NCI-H226 (cell line): ENCODE results near the gene SREBF2.

Source experiments
- DNase-seq: peaks from one replicate; pipeline ENCODE4 v3.0.0-alpha.2; 2015

SREBF2 gene

GRCh38 chr22:41880653-41881052 is 47.7 kb downstream of the SREBF2 start:
- no peak for DNase-seq

DNA sequence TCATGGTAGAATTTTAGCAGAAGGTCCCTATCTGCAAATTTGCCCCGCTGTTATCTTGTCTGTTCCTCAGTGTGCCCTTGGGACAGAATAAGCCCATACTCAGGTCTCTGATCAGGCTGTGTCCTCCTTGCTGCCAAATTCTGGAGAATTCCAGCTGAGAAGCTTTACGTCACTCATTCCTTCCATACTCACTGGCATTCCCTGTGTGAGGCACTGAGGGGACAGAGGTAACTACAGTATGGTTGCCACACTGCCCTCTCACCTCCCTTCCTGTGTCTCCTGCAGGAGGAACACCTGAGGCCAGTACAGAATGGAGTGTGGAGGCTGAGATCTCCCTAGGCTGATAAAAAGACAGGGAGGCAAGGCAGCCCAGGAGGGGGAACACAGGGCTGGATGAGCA is 50.5 kb downstream of the SREBF2 start:
- DNase-seq = no peak

DNA sequence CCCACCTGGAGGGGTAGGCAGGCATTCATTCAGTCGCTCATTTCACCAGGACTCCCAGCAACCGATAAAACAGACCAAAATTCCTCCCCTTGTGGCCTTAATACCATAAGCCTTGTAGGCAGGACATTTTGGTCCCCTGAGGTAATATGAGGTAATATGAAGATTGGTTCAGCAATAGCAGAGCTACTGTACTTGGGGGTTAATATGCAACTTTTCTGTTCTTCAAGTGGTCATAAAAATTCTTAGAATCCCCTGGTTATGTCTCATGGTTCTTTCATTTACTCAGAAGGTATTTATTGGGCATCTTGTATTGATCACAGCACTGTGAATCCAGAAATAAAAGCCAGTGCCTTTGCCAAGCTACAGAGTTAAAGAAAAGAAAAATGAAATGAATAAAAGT is 52.2 kb downstream of the SREBF2 start:
- no peak for DNase-seq

DNA sequence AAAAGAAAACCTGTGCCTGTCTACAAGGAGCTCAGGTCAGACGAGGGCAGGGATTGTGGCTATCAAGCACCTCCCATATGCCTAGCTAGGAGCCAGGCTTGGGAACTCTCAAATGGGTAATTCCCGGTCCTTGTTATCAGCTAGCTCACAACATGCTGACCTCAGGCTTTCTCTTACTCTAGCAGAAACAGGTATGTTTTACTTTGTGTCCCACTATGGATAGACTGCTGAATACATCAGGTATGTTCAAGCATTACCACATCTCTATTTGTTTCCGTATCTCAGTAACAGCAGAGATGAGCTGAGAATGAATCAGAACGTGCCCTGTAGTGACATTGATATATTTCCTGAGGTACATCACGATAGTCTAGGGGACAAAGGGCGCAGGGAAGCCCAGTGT is 52.6 kb downstream of the SREBF2 start:
- DNase-seq = no peak

DNA sequence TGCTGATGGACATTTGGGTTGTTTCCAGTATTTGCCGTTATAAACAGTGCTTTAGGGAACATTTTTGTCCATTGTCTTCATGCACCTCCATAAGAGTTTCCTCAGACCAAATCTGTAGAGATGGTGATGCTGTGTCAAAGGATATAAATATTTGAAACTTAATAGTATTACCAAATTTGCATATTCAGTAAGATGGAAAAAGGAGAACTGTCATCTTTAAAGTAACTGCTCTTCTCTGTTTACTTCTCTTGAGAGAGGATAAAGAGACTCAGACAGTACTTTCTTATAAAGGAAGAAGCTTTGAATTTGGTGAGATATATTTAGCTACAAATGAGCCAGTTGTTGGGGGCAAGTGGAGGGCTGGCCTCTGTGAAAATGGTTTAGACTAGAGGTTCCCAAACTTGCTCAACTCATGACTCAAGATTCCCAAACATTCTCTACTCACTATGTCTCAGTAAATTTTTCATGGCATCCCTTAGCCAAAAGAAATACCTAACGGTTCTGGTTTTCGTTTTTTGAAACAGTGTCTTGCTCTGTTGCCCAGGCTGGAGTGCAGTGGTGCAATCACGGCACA is 55.8 kb downstream of the SREBF2 start:
- DNase-seq = no peak

DNA sequence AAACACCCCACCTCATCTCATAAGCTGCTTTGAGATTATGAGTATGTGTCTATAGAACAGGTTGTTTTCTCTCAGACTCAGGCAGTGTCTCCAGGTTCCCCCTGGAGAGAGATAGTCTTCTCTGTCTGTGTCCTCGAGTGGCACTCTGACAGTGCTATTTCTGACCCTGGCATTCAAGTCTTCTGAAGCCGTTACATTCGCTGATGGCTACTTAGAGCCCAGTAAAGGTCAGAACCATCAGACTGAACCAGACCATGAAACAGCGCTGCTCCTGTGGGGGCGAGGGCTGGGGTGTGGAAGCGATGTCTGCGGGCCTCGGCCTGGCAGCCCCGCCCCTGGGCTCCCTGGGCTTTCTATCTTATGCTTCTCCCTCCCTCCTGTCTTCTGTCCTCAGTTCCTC is 58.5 kb downstream of the SREBF2 start:
- DNase-seq = no peak

DNA sequence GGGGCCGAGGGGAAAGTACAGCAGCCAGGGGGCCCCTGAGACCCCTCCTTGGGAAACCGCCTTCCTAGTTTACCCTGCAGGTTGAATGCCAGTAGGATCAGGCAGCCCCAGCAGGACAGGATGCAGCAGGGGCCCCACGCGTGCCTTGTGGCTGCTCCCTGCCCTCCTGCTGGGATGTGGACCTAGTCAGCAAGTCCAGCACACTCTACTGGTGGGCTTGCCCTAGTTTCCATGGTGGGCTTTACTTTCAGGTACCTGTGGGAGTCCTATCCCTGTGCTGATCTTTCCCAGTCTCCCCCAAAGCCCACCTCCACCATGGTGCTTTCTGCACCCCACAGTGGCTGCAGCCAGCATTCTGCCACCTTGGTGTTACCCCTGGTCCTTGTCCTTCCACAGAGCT is 59.8 kb downstream of the SREBF2 start:
- no peak for DNase-seq

DNA sequence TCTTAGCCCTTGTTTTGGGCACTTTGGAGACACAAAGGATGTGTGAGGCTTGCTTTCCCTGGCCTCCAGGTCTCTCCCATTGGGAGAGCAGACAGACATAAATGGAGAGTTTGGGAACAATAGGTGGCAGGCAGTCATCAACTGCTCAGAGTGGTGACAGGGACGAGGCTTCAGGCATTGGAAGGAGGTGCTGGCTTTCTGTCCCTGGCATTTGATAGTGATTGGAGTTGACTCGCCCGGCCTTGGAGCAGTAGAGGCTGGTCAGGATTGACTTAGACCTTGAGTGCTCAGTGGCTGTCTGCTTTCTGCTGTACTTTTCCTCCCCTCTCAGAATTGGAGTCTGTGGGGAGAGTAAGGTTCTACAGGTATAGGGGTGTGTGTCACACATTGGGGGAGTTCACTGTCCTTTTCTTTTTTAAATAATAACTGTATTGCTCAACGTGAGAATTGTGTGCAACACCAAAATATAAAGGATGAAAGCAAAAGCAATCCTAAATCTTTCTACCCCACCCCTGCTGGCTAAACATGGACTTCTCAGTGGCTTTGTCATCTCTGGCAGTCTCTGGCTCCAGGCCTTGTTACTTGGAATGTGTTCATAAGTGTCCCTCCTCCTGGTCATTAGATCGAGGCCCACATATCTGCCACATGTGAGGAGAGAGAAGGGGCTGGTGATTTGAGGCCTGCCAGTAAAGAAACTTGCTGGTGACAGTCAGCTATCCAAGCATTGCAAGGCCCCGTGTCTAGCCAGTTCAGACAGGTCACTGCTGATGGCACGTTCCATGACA is 60.9 kb downstream of the SREBF2 start:
- DNase-seq = no peak

GRCh38 chr22:41898645-41899044 is 65.7 kb downstream of the SREBF2 start:
- no peak for DNase-seq

DNA sequence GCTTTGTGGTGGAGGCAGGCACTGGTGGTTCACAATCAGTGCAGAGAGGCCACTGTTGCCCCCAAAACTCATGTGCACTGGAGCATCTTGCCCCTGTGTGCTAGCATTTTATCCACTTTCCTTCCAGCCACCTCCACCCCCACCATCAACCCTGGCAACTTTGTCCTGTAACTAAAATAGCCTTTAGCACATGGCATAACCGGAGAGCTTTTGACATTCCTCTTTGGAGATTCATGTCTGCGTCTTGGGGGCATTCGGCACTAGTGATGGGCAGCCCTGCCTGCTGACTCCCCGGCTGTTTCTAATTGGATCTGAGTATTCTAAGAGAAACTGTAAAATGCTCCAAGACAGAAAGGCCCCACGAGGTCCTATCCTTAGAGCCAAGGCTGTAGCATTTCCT is 66.2 kb downstream of the SREBF2 start:
- no peak for DNase-seq

DNA sequence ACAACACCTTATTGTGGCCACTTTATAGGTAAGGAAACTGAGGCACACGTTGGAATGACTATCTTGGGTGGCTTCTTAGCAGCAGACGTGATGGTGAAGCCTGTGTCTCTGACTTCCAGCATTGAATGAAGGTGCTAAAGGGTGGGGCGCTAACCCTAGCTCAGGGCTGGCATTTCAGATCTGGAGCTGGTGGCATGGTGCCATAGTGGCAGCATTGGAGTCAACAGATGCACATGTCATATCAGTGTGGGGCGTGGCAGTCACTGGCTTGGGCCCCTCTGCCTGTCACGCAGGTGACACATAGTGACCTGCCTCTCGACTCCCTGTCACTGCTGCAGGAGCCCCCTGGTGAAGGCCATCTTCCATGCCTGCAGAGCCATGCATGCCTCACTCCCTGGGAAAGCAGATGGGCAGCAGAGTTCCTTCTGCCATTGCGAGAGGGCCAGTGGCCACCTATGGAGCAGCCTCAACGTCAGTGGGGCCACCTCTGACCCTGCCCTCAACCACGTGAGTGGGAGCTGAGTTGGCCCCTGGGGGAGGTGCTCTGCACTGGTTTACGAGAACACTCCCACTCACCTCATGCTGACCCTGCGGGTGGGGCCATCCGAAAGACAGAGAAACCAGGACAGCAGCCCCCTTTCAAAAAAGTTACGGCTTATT is 67.2 kb downstream of the SREBF2 start:
- no peak for DNase-seq

- no peak for DNase-seq
These were observed 67.9 kb downstream of the SREBF2 start for GRCh38 chr22:41900652-41901312.

DNA sequence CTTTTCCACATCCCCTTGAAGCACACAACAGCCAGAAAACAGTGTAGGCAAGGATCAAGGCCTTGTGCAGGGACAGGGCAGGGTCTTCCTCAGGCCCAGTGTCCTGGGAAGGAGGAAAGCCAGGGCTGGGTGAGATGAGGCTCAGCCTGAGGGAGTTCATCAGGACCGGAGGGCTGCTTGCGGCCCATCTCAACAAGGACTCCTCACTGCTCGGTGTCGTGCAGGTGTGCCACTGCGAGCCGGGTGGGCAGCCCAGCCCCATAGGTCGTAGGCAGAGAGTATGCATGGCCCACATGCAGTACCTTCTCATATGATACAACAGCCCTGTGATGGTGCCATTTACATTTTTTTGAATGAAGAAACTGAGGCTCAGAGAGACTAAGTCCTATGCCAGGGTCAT is 69.1 kb downstream of the SREBF2 start:
- no peak for DNase-seq

DNA sequence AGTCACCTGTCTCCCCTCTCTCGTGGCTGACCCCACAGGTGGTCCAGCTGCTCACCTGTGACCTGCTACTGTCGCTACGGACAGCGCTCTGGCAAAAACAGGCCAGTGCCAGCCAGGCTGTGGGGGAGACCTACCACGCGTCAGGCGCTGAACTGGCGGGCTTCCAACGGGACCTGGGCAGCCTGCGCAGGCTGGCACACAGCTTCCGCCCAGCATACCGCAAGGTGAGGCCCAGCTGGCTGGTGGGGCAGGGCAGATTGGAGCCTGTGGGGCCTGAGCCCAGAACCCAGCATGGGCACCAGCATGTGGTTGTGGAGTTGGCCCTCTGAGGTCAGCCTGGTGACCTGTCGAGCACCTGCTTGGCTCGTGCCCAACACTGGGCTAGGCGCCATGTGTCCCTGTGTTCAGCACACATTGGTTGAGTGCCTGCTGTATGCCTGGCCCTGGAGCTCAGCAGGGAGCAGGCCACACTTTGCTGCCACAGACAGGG is 70.1 kb downstream of the SREBF2 start:
- no peak for DNase-seq

- DNase-seq = no peak
These were observed 71.8 kb downstream of the SREBF2 start for GRCh38 chr22:41904450-41905410.

GRCh38 chr22:41905411-41906202 is 72.7 kb downstream of the SREBF2 start:
- no peak for DNase-seq

DNA sequence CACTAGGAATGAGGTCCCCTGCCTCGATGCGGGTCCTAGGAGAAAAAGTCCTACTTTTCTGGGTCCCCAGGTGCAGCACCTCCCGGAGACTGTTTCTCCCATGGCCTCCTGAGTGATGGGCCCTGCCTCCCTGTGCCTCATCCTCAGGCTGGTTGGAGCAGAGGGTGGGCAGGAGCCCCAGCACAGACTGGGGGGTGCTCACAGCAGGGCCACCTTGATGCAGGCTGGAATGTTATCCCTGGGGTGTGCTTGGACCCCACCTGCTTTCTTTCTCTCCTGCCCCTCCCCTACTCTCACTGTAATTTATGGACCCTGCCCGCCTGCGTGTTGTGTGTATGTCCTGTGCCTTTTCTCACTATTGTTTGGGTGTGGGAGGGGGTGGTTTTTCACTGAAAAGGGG is 73.9 kb downstream of the SREBF2 start:
- DNase-seq = no peak

- DNase-seq = no peak
These were observed 74.8 kb downstream of the SREBF2 start for GRCh38 chr22:41907436-41908401.

DNA sequence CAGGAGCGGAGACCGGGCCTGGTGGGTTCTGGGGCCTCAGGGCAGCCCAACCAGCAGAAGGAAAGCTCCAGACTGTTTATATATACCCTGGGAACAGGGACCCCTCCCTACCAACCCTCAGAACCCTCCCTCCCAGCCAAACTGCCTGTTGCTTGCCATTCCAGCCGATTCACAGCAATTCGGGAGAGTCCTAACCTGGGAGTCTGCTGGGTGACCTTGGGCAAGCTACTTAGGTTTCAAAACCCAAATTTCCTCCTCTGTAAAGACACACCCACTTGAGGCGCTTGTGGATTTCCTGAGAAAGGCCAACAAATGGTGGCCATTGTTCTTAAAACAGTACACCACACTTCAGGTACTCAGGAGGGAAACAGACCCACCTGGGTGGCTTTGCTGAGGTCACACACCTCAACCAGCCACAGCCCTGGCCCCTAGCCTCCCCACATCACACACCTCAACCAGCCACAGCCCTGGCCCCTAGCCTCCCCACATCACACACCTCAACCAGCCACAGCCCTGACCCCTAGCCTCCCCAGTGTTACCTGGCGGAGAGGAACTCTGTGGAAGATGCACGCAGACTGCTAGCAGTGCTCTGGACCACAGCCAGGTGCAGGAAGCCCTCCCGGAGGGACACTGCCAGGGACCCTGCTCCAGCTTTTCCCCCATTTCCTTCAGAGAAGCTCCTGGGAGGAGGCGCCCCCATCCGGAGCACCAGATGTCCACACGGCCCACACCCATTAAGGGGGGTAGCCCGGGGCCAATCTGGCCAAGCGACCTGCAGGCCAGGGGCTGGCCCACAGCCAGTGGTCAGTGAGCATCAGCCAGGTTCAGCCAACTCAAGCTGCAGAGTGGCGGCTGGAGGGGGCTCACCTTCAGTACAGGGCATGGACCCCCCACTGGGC is 75.8 kb downstream of the SREBF2 start:
- no peak for DNase-seq
